ENCODE data around the gene NRXN3.

DNA sequence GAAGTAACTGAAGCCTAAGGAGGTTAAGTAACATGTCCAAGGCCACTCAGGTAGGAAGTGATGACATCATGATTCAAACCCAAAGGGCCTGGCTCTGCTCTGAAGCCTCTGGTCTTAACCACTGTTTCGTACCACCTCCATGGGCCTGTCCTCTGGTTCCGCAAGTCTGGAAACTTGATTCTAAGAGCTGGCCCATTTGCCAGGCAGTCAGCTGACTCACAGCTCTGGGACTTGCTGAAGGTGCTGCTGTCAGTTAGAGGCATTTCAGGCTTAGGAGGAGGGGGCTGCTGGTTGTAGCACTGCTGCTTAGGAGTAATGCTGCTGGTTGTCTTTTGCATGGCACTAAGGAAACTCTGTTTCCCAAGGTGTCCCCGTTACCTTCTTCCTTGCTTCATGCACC lies 7.9 kb downstream of the NRXN3 start:
- TF ChIP-seq GATA2 (IDR thresholded peaks at IDR 0.05; ENCODE audit: low read depth, low read length): no peak
- TF ChIP-seq GATA3 (IDR thresholded peaks at IDR 0.05; ENCODE audit: low read depth, low read length): no peak

All from SH-SY5Y (cell line).